ENCODE results near the gene SNX1. TPM values are rescaled to one million over a fixed set of nuclear protein-coding genes. Genes with fewer than 3 reads are reported as not detected.
A peak's percentile ranks its signal among the peaks of the same experiment; 100 is the strongest.

SNX1 gene
- total and polyA plus RNA-seq, 2 experiments from 2014 or later: 36.5 to 36.9 TPM

DNA sequence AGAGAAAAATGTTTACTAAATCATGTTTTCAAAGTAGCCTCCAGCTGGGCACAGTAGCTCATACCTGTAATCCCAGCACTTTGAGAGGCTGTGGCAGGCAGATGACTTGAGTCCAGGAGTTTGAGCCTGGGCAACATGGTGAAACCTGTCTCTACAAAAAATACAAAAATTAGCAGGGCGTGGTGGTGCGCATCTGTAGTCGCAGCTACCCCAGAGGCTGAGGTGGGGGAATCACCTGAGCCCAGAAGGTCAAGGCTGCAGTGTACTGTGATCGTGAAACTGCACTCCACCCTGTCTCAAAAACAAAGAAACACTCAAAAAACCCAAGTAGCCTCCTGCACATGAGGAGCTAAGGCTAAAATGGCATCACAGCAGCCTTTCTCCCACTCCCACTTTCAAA, 68.7 kb downstream of the SNX1 start:
- H3K27me3 ChIP-seq: no peaks in the 10 kb centered on the region
- no peak overlapping the region for H3K4me3 ChIP-seq
- H3K4me1 ChIP-seq (ENCODE audit: low read depth): peaks cover 25% of the 10 kb centered on the region
- peaks cover 11% of the 10 kb centered on the region for H3K36me3 ChIP-seq
- H3K27ac ChIP-seq: no peak overlapping the region
- H3K9me3 ChIP-seq (ENCODE audit: low read depth): no peaks in the 10 kb centered on the region
- DNase-seq (ENCODE audit: low read depth in 1 of 2, low spot score in 1 of 2): no peak
- TF ChIP-seq CTCF (IDR thresholded peaks at IDR 0.05; ENCODE audit: low read depth, low read length): no peak

DNA sequence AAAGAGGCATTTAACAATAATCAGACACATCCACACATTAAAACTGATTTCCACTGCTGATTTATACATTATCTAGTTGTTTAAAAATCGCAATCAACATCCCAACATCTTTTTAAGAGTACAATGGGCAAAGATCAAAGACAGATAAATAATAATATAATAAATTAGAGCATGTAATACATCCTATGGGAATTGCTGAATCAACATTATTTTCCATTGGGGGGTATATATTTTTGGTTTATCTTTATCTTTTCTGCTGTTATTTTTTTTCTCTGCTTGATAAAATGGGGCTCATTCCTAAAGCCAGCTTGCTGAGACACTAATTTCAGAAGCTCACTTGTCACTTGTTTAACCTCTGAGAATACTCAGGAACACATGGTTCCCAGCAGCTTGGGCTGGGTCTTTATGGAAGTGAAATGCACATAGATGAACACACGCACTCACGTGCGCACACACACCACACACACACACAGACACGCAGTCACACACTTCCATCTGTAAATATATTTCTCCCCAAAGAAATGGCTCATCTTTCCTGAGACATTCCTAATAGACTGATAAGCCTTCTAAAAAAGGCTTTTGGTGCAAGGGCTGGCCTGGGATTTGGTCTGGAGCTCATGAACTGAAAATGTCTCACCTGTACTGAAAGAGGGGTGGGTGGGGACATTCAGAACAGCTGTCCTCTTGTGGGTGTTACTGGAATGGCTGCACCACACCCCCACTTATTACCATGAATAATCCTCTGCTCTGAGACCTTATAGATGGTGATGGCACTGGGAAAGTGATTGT, 70.5 kb downstream of the SNX1 start:
- no peak for DNase-seq (ENCODE audit: low read depth in 1 of 2, low spot score in 1 of 2)
- TF ChIP-seq CTCF (IDR thresholded peaks at IDR 0.05; ENCODE audit: low read depth, low read length): no peak
- Histone ChIP-seq H3K36me3 (no peaks in the 10 kb centered on the region), H3K9me3 (ENCODE audit: low read depth) (no peaks in the 10 kb centered on the region), H3K27me3 (no peaks in the 10 kb centered on the region), H3K4me1 (ENCODE audit: low read depth) (peaks cover 14% of the 10 kb centered on the region), H3K27ac (no peak overlapping the region), H3K4me3 (no peak overlapping the region)

DNA sequence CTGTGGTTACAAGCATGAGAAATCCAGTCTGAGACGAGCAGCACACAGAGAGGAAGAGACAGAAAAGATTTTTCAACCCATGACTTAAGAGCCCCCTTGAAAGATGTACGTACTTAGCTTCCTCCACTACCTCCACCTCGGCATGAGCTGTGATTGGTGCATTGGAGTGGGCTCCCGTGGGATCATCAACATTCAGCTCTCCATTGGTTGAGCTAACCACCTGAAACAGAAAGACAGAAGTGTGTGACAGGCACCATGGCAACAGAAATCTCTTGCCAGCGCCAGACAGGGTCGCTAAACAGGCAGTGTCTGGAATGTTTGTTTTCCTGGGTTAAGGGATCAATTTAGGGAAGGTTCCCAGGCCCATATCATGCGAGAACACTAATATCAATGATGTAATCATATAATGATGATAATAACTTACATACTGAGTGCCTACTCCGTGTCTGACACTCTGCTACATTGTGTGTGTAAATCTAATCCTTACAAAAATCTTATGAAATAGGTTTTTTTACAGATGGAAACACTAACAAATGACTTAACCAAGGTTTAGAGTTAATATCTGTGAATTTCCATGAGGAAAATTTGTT, 84.5 kb downstream of the SNX1 start:
- H3K4me3 ChIP-seq: no peak overlapping the region
- H3K36me3 ChIP-seq: peaks cover 4% of the 10 kb centered on the region
- H3K9me3 ChIP-seq (ENCODE audit: low read depth): no peaks in the 10 kb centered on the region
- no peaks in the 10 kb centered on the region for H3K27me3 ChIP-seq
- TF ChIP-seq CTCF (IDR thresholded peaks at IDR 0.05; ENCODE audit: low read depth, low read length): no peak
- H3K27ac ChIP-seq: peak overlapping the region; percentile 86
- peaks cover 14% of the 10 kb centered on the region for H3K4me1 ChIP-seq (ENCODE audit: low read depth)
- DNase-seq (ENCODE audit: low read depth in 1 of 2, low spot score in 1 of 2): peak in 1 of 2 donors; percentile 83

DNA sequence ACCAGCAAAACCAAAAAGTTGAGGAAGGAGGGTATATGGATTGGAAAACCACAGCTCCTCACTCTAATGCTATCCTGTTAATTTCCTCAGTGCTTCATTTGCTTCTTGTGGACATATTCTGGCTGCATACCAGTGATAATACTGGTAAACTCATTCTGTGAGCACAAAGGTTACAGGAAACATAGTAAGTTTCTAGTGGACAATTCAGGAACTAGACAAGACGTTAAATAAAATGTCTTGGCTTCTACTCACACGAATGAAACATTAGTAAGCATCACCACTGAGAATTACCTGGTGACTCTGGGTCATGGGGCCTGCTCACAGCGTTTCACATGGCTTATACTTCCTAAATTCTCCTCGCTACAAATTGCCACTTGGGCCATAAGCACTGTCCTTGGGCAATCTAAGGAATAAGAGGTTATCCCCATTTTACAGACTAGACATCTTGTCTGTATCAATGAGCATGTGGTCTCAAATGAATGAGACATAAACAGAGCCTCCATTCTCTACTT, 87.1 kb downstream of the SNX1 start:
- no peaks in the 10 kb centered on the region for H3K27me3 ChIP-seq
- peaks cover 14% of the 10 kb centered on the region for H3K4me1 ChIP-seq (ENCODE audit: low read depth)
- no peak overlapping the region for H3K4me3 ChIP-seq
- H3K36me3 ChIP-seq: peaks cover 5% of the 10 kb centered on the region
- DNase-seq (ENCODE audit: low read depth in 1 of 2, low spot score in 1 of 2): no peak
- no peaks in the 10 kb centered on the region for H3K9me3 ChIP-seq (ENCODE audit: low read depth)
- no peak for TF ChIP-seq CTCF (IDR thresholded peaks at IDR 0.05; ENCODE audit: low read depth, low read length)
- no peak overlapping the region for H3K27ac ChIP-seq

DNA sequence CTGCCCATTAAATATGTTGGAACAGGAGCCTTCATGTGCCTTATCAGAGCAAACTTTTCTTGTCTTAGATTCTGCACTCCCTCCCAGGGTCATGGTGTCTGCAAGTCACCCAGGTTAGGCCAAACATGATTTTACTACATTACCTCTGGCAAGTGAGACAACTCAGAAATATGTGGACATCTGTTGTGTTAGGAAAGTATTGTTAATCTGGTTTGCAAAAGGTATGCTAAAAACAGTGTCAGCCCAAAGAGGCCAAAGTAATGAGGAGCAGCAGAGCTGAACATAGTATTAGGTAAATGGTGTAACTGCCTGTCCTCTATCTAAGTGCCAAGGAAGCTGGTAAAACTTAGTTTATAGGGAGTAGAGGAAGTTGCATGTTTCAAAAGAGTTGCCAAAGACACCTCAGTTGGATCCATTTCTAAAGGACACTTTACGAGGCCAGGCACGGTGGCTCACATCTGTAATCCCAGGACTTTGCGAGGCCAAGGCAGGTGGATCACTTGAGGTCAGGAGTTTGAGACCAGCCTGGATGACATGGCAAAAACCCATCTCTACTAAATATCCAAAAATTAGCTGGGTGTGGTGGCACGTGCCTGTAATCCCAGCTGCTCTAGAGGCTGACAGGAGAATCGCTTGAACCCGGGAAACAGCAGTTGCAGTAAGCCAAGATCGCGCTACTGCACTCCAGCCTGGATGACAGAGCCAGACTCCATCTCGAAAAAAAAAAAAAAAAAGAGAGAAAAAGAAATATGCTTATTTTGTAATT, 89.5 kb downstream of the SNX1 start:
- Histone ChIP-seq H3K4me1 (ENCODE audit: low read depth) (peaks cover 5% of the 10 kb centered on the region), H3K36me3 (peaks cover 5% of the 10 kb centered on the region), H3K9me3 (ENCODE audit: low read depth) (no peaks in the 10 kb centered on the region), H3K27me3 (no peaks in the 10 kb centered on the region), H3K4me3 (no peak overlapping the region), H3K27ac (no peak overlapping the region)
- TF ChIP-seq CTCF (IDR thresholded peaks at IDR 0.05; ENCODE audit: low read depth, low read length): no peak
- DNase-seq (ENCODE audit: low read depth in 1 of 2, low spot score in 1 of 2): no peak

All from cardiac muscle cell (in vitro differentiated cells and primary cell).